WTC11 (cell line): Measurements from ENCODE around the gene ZNF516. TPM values are rescaled to one million over a fixed set of nuclear protein-coding genes. Genes with fewer than 3 reads are reported as not detected.

ENCODE experiments used
- ATAC-seq: fragments of 200-7000 bp; cut with Tn5 transposase; 2 replicates; pipeline ENCODE4 v1.10.0; 2021; ENCODE audit warnings: mild to moderate bottlenecking, moderate library complexity
- CTCF ChIA-PET: fragments of 300-600 bp; sonication (Branson Sonifier 250); formaldehyde crosslinking; loops from one replicate; lab custom pipeline; 2021; ENCODE audit warnings: antibody characterized with exemption; lab: Charles Lee
- POLR2A ChIA-PET: fragments of 350-600 bp; sonication (Branson Sonifier 250); formaldehyde crosslinking; loops from one replicate; lab custom pipeline; 2021; ENCODE audit warnings: antibody characterized with exemption; lab: Charles Lee
- DNase-seq: peaks from one replicate; pipeline ENCODE4 v3.0.0; 2021; ENCODE audit warnings: low spot score
- H3K27ac Mint-ChIP-seq: 2 replicates; pipeline ENCODE4 v1.8.0; 2021; ENCODE audit warnings: mixed read lengths
- H3K27me3 Mint-ChIP-seq: 2 replicates; pipeline ENCODE4 v1.8.0; 2021; ENCODE audit warnings: low read depth, mild to moderate bottlenecking, moderate library complexity, mixed read lengths
- H3K36me3 Mint-ChIP-seq: 2 replicates; pipeline ENCODE4 v1.8.0; 2021; ENCODE audit warnings: mixed read lengths
- H3K4me1 Mint-ChIP-seq: 2 replicates; pipeline ENCODE4 v1.8.0; 2022; ENCODE audit warnings: mixed read lengths
- H3K4me3 Mint-ChIP-seq: 2 replicates; pipeline ENCODE4 v1.8.0; 2021; ENCODE audit warnings: mild to moderate bottlenecking, moderate library complexity, mixed read lengths
- H3K9me3 Mint-ChIP-seq: 2 replicates; pipeline ENCODE4 v1.8.0; 2021; ENCODE audit warnings: mixed read lengths
- CDX4 ChIP-seq: fragments of 250-450 bp; sonication (Bioruptor Pico); IDR thresholded peaks from 2 replicates; pipeline ENCODE4 v1.9.0; 2021; ENCODE audit warnings: moderate library complexity, mild to moderate bottlenecking, inconsistent platforms, borderline replicate concordance
- E2F1 ChIP-seq: sonication (generic); formaldehyde crosslinking; IDR thresholded peaks from 2 replicates; pipeline ENCODE4 v1.8.0; 2022; ENCODE audit warnings: mild to moderate bottlenecking, missing genetic modification reagents
- FOXK1 ChIP-seq: sonication (generic); formaldehyde crosslinking; IDR thresholded peaks from 2 replicates; pipeline ENCODE4 v1.8.0; 2022; ENCODE audit warnings: mild to moderate bottlenecking, moderate library complexity, missing genetic modification reagents
- HMGXB4 ChIP-seq: sonication (generic); formaldehyde crosslinking; IDR thresholded peaks from 2 replicates; pipeline ENCODE4 v1.8.1; 2023; ENCODE audit warnings: mild to moderate bottlenecking, moderate library complexity, missing genetic modification reagents
- MAX ChIP-seq: sonication (generic); formaldehyde crosslinking; IDR thresholded peaks from 2 replicates; pipeline ENCODE4 v1.8.0; 2022; ENCODE audit warnings: mild to moderate bottlenecking, missing genetic modification reagents
- PREB ChIP-seq: sonication (generic); formaldehyde crosslinking; IDR thresholded peaks from 2 replicates; pipeline ENCODE4 v1.8.1; 2022; ENCODE audit warnings: mild to moderate bottlenecking, missing genetic modification reagents, moderate library complexity, borderline replicate concordance
- USF1 ChIP-seq: sonication (generic); formaldehyde crosslinking; IDR thresholded peaks from 2 replicates; pipeline ENCODE4 v1.8.0; 2022; ENCODE audit warnings: mild to moderate bottlenecking, missing genetic modification reagents
- ZBTB21 ChIP-seq: sonication (generic); formaldehyde crosslinking; IDR thresholded peaks from 2 replicates; pipeline ENCODE4 v1.8.1; 2023; ENCODE audit warnings: mild to moderate bottlenecking, missing genetic modification reagents, borderline replicate concordance
- ZNF219 ChIP-seq: sonication (generic); formaldehyde crosslinking; IDR thresholded peaks from 2 replicates; pipeline ENCODE4 v1.8.0; 2023; ENCODE audit warnings: missing genetic modification reagents, mild to moderate bottlenecking, borderline replicate concordance
- ZNF281 ChIP-seq: sonication (generic); formaldehyde crosslinking; IDR thresholded peaks from 2 replicates; pipeline ENCODE4 v1.8.0; 2023; ENCODE audit warnings: mild to moderate bottlenecking, missing genetic modification reagents
- total RNA-seq: library from RNA; stranded (reverse); gene quantifications from 3 replicates; pipeline ENCODE4 v1.2.3, GENCODE V29; 2021

ZNF516 gene
- total RNA-seq, 1 experiment from 2014 or later, result 58.6 TPM

- POLR2A ChIA-PET, result no interaction called here
- Mint-ChIP-seq H3K27me3 (no peaks in the 10 kb centered on the region), H3K9me3 (no peaks in the 10 kb centered on the region), H3K4me1 (peaks cover 13% of the 10 kb centered on the region), H3K36me3 (no peaks in the 10 kb centered on the region), H3K27ac (no peak overlapping the region), H3K4me3 (no peak overlapping the region)
- CTCF ChIA-PET, result no interaction called here
- no peak for DNase-seq
- ATAC-seq, result no peak
- TF ChIP-seq PREB (CRISPR knock-in tag) (no peak), ZNF219 (no peak), ZNF281 (CRISPR knock-in tag) (no peak), CDX4 (CRISPR knock-in tag) (no peak), ZBTB21 (CRISPR knock-in tag) (no peak), MAX (CRISPR knock-in tag) (no peak), HMGXB4 (CRISPR knock-in tag) (no peak)
Observed at GRCh38 chr18:76506395-76506794, 11.4 kb upstream of the ZNF516 start.

GRCh38 chr18:76505614-76506013 lies 10.6 kb upstream of the ZNF516 start:
- Mint-ChIP-seq H3K27me3 (no peaks in the 10 kb centered on the region), H3K4me3 (no peak overlapping the region), H3K4me1 (peaks cover 13% of the 10 kb centered on the region), H3K9me3 (no peaks in the 10 kb centered on the region), H3K36me3 (no peaks in the 10 kb centered on the region), H3K27ac (no peak overlapping the region)
- TF ChIP-seq E2F1 (no peak), HMGXB4 (CRISPR knock-in tag) (no peak), PREB (CRISPR knock-in tag) (no peak), FOXK1 (no peak), USF1 (CRISPR knock-in tag) (no peak)
- ChIA-PET POLR2A (interaction anchor here (0.6 kb wide), 1 partner anchor 12 kb away, joined by 3 read pairs; no protein-coding TSS in a partner anchor), CTCF (no interaction called here)
- ATAC-seq (no peak), DNase-seq (no peak)
